Body of pancreas (tissue), 4 donors: Measurements from ENCODE around the gene CCDC200.
"Not testable (repeated sequence)": the region's sequence is repeated elsewhere in the genome, so short reads cannot be mapped to it uniquely, and the experiment has no call there.

ENCODE experiments used
- POLR2A ChIP-seq, 3 donors: fragments of 450-650 bp; IDR thresholded peaks; one replicate each; pipeline ENCODE4 v1.6.1; 2016; ENCODE audit warnings: antibody characterized with exemption in 3 of 3, mild to moderate bottlenecking in 2 of 3
- TF ChIP-seq, protein P1 (sequence below), 7 experiments: fragments of 450-650 bp in 4 of 7; fragments of 200-600 bp in 3 of 7; sonication (generic) in 3 of 7; IDR thresholded peaks; one replicate each; pipeline ENCODE4 v1.5.1; 2016 to 2019; ENCODE audit warnings: antibody characterized with exemption in 7 of 7

DNA sequence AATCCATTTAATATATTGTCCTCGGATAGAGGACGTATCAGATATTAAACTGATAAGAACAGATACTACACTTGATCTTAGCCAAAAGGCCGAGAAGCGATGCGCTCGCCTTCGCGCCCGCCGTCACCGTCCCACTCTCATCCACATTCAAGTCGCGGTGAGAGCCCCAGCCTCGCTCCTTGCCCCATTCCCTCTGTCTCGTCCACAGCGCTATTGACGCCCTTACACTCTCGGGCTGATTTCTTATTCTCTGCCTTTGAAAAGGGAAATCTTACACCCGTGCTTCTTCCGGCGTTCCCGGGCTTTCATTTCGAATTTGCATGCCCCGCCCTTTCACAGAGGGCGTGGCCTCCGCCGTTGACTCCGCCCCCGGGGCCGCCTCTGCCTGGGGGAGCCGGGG, 5.5 kb upstream of the CCDC200 start, which contains the start of gene RNU2-1:
- not testable (repeated sequence) for TF ChIP-seq POLR2A (IDR thresholded peaks at IDR 0.05)
- TF ChIP-seq, protein P1, sequence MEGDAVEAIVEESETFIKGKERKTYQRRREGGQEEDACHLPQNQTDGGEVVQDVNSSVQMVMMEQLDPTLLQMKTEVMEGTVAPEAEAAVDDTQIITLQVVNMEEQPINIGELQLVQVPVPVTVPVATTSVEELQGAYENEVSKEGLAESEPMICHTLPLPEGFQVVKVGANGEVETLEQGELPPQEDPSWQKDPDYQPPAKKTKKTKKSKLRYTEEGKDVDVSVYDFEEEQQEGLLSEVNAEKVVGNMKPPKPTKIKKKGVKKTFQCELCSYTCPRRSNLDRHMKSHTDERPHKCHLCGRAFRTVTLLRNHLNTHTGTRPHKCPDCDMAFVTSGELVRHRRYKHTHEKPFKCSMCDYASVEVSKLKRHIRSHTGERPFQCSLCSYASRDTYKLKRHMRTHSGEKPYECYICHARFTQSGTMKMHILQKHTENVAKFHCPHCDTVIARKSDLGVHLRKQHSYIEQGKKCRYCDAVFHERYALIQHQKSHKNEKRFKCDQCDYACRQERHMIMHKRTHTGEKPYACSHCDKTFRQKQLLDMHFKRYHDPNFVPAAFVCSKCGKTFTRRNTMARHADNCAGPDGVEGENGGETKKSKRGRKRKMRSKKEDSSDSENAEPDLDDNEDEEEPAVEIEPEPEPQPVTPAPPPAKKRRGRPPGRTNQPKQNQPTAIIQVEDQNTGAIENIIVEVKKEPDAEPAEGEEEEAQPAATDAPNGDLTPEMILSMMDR (IDR thresholded peaks at IDR 0.05) = not testable (repeated sequence)
